PC-9 (cell line): ENCODE measurements around the gene CACNA2D4. TPM values are rescaled to one million over a fixed set of nuclear protein-coding genes. Genes with fewer than 3 reads are reported as not detected.

Experiments used
- BruUV-seq: library from RNA; stranded (reverse); fragments of 400-500 nt; replicated peaks from 2 replicates; lab custom pipeline; 2021; lab: Mats Ljungman, UMichigan
- CTCF ChIA-PET: fragments of 300-600 bp; sonication (Branson Sonifier 250); formaldehyde crosslinking; loops from one replicate; lab custom pipeline; 2022; ENCODE audit warnings: antibody characterized with exemption; lab: Charles Lee
- POLR2A ChIA-PET: fragments of 300-600 bp; sonication (Branson Sonifier 250); formaldehyde crosslinking; loops from one replicate; lab custom pipeline; 2022; ENCODE audit warnings: antibody characterized with exemption; ENCODE audit not compliant: unreplicated experiment; lab: Charles Lee
- DNase-seq, 2 experiments: peaks; one replicate each; pipeline versions ENCODE4 v3.0.0 to v3.0.0-alpha.2; 2015 to 2022; ENCODE audit warnings: mixed read lengths in 1 of 2
- H2AFZ ChIP-seq: fragments of 200-600 bp; sonication (generic); 2 replicates; pipeline ENCODE4 v1.8.1; 2017; ENCODE audit warnings: antibody characterized with exemption
- H3F3A ChIP-seq: fragments of 200-600 bp; sonication (generic); 2 replicates; pipeline ENCODE4 v1.8.1; 2017; ENCODE audit warnings: antibody characterized with exemption, mild to moderate bottlenecking, low read depth; ENCODE audit not compliant: insufficient read depth
- H3K27ac ChIP-seq: fragments of 200-600 bp; sonication (generic); 2 replicates; pipeline ENCODE4 v1.6.1; 2016; ENCODE audit warnings: mixed run types
- H3K27me3 ChIP-seq: fragments of 200-600 bp; sonication (generic); 2 replicates; pipeline ENCODE4 v1.6.1; 2016; ENCODE audit warnings: low read depth, mixed run types; ENCODE audit not compliant: insufficient read depth
- H3K36me3 ChIP-seq: fragments of 200-600 bp; sonication (generic); 2 replicates; pipeline ENCODE4 v1.6.1; 2016; ENCODE audit warnings: low read depth, mixed run types
- H3K4me1 ChIP-seq: fragments of 200-600 bp; sonication (generic); replicated peaks from 2 replicates; pipeline ENCODE4 v1.6.1; 2016; ENCODE audit warnings: mixed run types; ENCODE audit not compliant: insufficient read depth
- H3K4me2 ChIP-seq: fragments of 200-600 bp; sonication (generic); 2 replicates; pipeline ENCODE4 v1.6.1; 2017; ENCODE audit warnings: mixed run types
- H3K4me3 ChIP-seq: fragments of 200-600 bp; sonication (generic); 2 replicates; pipeline ENCODE4 v1.6.1; 2016; ENCODE audit warnings: mixed run types
- H3K79me2 ChIP-seq: fragments of 200-600 bp; sonication (generic); 2 replicates; pipeline ENCODE4 v1.6.1; 2017; ENCODE audit warnings: low read depth, mixed run types
- H3K9me2 ChIP-seq: fragments of 200-600 bp; sonication (generic); 2 replicates; pipeline ENCODE4 v1.8.1; 2017; ENCODE audit warnings: mild to moderate bottlenecking; ENCODE audit not compliant: insufficient read depth
- H3K9me3 ChIP-seq: fragments of 200-600 bp; sonication (generic); 2 replicates; pipeline ENCODE4 v1.8.1; 2016; ENCODE audit warnings: low read depth; ENCODE audit not compliant: insufficient read depth
- H4K20me1 ChIP-seq: fragments of 200-600 bp; sonication (generic); 2 replicates; pipeline ENCODE4 v1.8.1; 2017; ENCODE audit not compliant: insufficient read depth
- EZH2 ChIP-seq: fragments of 200-600 bp; sonication (generic); IDR thresholded peaks from 2 replicates; pipeline ENCODE4 v1.8.0; 2017; ENCODE audit warnings: antibody characterized with exemption, low read depth
- intact Hi-C: fragments of 100-400 bp; cut with micrococcal nuclease; formaldehyde crosslinking; loops from one replicate; pipeline ENCODE4 v1.10.0; 2022; ENCODE audit not compliant: unreplicated experiment
- total RNA-seq: library from RNA; stranded (reverse); gene quantifications from 2 replicates; pipeline ENCODE4 v1.2.3, GENCODE V29; 2021
- TF ChIP-seq, protein P1 (sequence below): fragments of 200-600 bp; sonication (generic); conservative IDR thresholded peaks from 2 replicates; pipeline ENCODE4 v1.6.1; 2017; ENCODE audit warnings: mixed run types, antibody characterized with exemption, mild to moderate bottlenecking, moderate library complexity

The CACNA2D4 gene
- total RNA-seq, 1 experiment from 2014 or later: not detected

DNA sequence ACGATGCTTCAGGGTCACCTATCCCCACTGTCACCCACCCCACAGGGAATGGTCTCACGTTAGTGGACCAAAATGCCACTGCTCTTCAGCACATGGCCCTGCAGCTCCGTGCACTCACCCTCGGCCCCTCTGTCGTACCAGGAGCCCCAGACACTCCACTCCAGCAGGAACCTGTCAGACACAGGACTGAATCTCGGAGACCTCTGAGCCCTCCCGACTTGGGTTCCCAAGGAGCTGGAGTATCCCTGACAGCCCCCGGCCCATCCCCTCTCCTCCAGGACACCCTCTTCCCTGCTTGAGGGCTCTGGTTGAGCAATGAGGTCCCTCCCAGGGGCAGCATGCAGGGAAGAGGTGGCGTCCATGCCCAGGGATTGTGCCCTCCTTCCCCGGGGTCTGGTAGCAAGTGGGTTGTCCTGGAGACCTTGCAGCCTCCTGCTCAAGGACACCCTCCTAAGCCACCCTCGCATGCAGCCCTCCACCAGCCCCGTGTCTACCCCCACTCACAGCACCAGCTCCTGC is 118.5 kb downstream of the CACNA2D4 start:
- no TSS peak for BruUV-seq
- no peak overlapping the region for H3K27ac ChIP-seq
- H3K4me3 ChIP-seq: no peak overlapping the region
- peaks cover 6% of the 10 kb centered on the region; the same call in 1 of the 2 replicates for H3K4me1 ChIP-seq
- no peaks in the 10 kb centered on the region for H3K36me3 ChIP-seq
- no peaks in the 10 kb centered on the region for H3K9me2 ChIP-seq
- peaks cover 22% of the 10 kb centered on the region for H3K27me3 ChIP-seq
- ChIA-PET CTCF (no interaction called here), POLR2A (no interaction called here)
- H3F3A ChIP-seq: no peaks in the 10 kb centered on the region
- H3K79me2 ChIP-seq: no peaks in the 10 kb centered on the region
- DNase-seq: no peak
- no peak overlapping the region for H2AFZ ChIP-seq
- no peak for TF ChIP-seq EZH2
- TF ChIP-seq, protein P1, sequence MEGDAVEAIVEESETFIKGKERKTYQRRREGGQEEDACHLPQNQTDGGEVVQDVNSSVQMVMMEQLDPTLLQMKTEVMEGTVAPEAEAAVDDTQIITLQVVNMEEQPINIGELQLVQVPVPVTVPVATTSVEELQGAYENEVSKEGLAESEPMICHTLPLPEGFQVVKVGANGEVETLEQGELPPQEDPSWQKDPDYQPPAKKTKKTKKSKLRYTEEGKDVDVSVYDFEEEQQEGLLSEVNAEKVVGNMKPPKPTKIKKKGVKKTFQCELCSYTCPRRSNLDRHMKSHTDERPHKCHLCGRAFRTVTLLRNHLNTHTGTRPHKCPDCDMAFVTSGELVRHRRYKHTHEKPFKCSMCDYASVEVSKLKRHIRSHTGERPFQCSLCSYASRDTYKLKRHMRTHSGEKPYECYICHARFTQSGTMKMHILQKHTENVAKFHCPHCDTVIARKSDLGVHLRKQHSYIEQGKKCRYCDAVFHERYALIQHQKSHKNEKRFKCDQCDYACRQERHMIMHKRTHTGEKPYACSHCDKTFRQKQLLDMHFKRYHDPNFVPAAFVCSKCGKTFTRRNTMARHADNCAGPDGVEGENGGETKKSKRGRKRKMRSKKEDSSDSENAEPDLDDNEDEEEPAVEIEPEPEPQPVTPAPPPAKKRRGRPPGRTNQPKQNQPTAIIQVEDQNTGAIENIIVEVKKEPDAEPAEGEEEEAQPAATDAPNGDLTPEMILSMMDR: no peak
- no peak overlapping the region for H3K4me2 ChIP-seq
- no peaks in the 10 kb centered on the region for H4K20me1 ChIP-seq
- no peaks in the 10 kb centered on the region for H3K9me3 ChIP-seq
- intact Hi-C loops: loop anchor here (5.0 kb wide), 1 partner anchor 782 kb away; no protein-coding TSS in a partner anchor

DNA sequence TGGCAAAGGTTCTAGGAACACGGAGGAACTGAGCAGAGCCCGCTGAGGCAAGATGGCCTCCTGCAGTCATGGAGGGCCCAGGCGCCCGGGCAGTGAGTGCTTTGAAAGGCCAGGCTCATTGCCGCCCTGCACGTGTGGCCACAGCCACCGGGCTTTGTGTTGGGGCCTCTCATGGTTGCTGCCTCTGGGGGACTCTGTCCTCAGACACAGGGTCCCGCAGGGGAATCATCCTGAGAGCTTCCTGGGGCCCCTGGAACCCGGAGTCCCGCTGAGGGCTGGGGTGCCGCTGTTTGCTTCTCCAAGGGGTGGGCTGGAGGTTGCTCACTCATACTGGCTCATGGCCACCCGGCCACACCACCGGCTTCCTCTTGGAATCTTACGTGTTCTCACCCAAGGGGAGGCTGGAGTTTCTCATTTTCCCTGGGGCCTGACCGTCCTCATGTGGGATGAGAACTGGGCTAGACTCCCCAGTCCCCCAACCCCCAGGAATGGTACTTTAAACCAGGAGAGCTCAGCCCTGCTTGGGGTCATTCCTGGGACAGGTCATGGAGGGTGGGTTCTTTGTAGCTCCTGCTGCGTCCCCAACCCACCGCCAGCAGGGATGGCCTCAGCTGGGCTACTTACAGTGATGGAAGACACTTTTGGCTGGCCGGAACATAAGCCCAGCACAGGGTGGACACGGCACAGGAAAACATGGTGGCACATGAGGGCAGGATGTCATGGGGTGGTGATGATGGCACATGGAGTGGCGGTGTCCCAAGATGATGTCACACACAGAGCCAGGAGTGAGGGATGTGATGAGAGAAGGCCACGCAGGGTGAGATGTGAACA is 119.2 kb downstream of the CACNA2D4 start:
- TF ChIP-seq, protein P1: no peak
- TF ChIP-seq EZH2: no peak
- intact Hi-C loops: loop anchor here (5.0 kb wide), 1 partner anchor 783 kb away; no protein-coding TSS in a partner anchor
- no peak overlapping the region for H2AFZ ChIP-seq
- no peak overlapping the region for H3K4me2 ChIP-seq
- peaks cover 6% of the 10 kb centered on the region; the same call in 1 of the 2 replicates for H3K4me1 ChIP-seq
- H4K20me1 ChIP-seq: no peaks in the 10 kb centered on the region
- ChIA-PET POLR2A (no interaction called here), CTCF (no interaction called here)
- no peak overlapping the region for H3K27ac ChIP-seq
- no peaks in the 10 kb centered on the region for H3K9me2 ChIP-seq
- H3K36me3 ChIP-seq: no peaks in the 10 kb centered on the region
- no peak for DNase-seq
- H3K4me3 ChIP-seq: no peak overlapping the region
- BruUV-seq: no TSS peak
- H3K27me3 ChIP-seq: peaks cover 22% of the 10 kb centered on the region
- no peaks in the 10 kb centered on the region for H3K79me2 ChIP-seq
- no peaks in the 10 kb centered on the region for H3K9me3 ChIP-seq
- H3F3A ChIP-seq: no peaks in the 10 kb centered on the region

DNA sequence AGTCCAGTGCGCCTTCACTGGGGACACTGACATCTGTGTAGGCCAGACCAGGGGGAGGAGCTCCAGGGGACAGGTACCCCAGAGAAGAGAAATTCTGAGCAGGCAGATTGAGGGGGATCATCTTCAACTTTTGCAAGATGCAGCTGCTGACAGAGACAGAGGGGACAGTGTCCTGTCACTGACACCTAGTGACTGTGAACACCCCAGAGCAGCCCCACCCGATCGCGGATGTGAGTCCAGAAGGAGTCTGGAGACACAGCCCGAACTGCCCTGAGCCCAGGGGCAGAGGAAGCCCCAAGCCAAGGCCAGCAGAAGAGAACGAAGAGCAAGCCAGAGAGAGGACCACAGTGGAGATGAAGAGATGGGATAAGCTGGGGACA is 119.8 kb downstream of the CACNA2D4 start:
- Histone ChIP-seq H3F3A (no peaks in the 10 kb centered on the region), H3K4me3 (no peak overlapping the region), H3K4me1 (peaks cover 6% of the 10 kb centered on the region; the same call in 1 of the 2 replicates), H2AFZ (no peak overlapping the region), H4K20me1 (no peaks in the 10 kb centered on the region), H3K4me2 (no peak overlapping the region), H3K27ac (no peak overlapping the region), H3K27me3 (peaks cover 22% of the 10 kb centered on the region), H3K36me3 (no peaks in the 10 kb centered on the region), H3K79me2 (no peaks in the 10 kb centered on the region), H3K9me3 (no peaks in the 10 kb centered on the region), H3K9me2 (no peaks in the 10 kb centered on the region)
- no peak for TF ChIP-seq EZH2
- TF ChIP-seq, protein P1: no peak
- intact Hi-C loops: loop anchor here (5.0 kb wide), 1 partner anchor 784 kb away; no protein-coding TSS in a partner anchor
- DNase-seq: no peak
- POLR2A ChIA-PET: no interaction called here
- CTCF ChIA-PET: no interaction called here
- BruUV-seq: no TSS peak
